H1 (cell line): Measurements from ENCODE around the gene SLC25A22.

Experiments used
- EP300 ChIP-seq, 2 experiments: IDR thresholded peaks; 1 replicate in 1 of 2; 2 replicates in 1 of 2; pipeline ENCODE4 v1.6.1; 2011 to 2012; ENCODE audit warnings: low read depth in 2 of 2, low read length in 2 of 2, mild to moderate bottlenecking in 2 of 2, borderline replicate concordance in 1 of 2, inconsistent platforms in 1 of 2, moderate library complexity in 1 of 2
- JUND ChIP-seq: IDR thresholded peaks from 2 replicates; pipeline ENCODE4 v1.6.1; 2011; ENCODE audit warnings: mild to moderate bottlenecking, improper control_type of control experiment, low read length
- POLR2A ChIP-seq, 2 experiments: IDR thresholded peaks; 1 replicate in 1 of 2; 2 replicates in 1 of 2; pipeline ENCODE4 v1.6.1; 2011; ENCODE audit warnings: low read depth in 2 of 2, low read length in 2 of 2, mild to moderate bottlenecking in 2 of 2; ENCODE audit errors: control extremely low read depth in 1 of 2
- POLR2AphosphoS5 ChIP-seq: IDR thresholded peaks from 2 replicates; pipeline ENCODE4 v1.6.1; 2011; ENCODE audit warnings: low read depth, low read length
- YY1 ChIP-seq: IDR thresholded peaks from 2 replicates; pipeline ENCODE4 v1.6.1; 2011; ENCODE audit warnings: low read depth, mild to moderate bottlenecking, low read length
- TF ChIP-seq, protein P1 (sequence below), 3 experiments: IDR thresholded peaks; 1 replicate in 2 of 3; 2 replicates in 1 of 3; pipeline versions ENCODE4 v1.5.1 to v1.6.1; 2011; ENCODE audit warnings: low read length in 3 of 3, mild to moderate bottlenecking in 3 of 3, inconsistent platforms in 2 of 3, low read depth in 1 of 3, moderate library complexity in 1 of 3; ENCODE audit not compliant: insufficient read depth in 1 of 3; ENCODE audit errors: control extremely low read depth in 1 of 3

DNA sequence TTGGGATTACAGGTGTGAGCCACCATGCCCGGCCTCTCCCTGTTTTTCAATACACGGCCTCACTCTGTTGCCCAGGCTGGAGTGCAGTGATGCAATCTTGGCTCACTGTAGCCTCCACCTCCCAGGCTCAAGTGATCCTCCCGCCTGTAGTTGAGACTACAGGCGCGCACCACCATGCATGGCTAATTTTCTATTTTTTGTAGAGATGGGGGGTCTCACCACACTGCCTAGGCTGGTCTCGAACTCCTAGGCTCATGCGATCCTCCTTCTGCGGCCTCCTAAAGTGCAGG, 32.3 kb downstream of the SLC25A22 start:
- TF ChIP-seq, protein P1, sequence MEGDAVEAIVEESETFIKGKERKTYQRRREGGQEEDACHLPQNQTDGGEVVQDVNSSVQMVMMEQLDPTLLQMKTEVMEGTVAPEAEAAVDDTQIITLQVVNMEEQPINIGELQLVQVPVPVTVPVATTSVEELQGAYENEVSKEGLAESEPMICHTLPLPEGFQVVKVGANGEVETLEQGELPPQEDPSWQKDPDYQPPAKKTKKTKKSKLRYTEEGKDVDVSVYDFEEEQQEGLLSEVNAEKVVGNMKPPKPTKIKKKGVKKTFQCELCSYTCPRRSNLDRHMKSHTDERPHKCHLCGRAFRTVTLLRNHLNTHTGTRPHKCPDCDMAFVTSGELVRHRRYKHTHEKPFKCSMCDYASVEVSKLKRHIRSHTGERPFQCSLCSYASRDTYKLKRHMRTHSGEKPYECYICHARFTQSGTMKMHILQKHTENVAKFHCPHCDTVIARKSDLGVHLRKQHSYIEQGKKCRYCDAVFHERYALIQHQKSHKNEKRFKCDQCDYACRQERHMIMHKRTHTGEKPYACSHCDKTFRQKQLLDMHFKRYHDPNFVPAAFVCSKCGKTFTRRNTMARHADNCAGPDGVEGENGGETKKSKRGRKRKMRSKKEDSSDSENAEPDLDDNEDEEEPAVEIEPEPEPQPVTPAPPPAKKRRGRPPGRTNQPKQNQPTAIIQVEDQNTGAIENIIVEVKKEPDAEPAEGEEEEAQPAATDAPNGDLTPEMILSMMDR (IDR thresholded peaks at IDR 0.05; ENCODE audit: control extremely low read depth in 1 of 3, insufficient read depth in 1 of 3, low read depth in 1 of 3, low read length in 3 of 3) = no peak
- TF ChIP-seq YY1 (no peak), POLR2AphosphoS5 (no peak), EP300 (IDR thresholded peaks at IDR 0.05; ENCODE audit: borderline replicate concordance in 1 of 2, low read depth in 2 of 2, low read length in 2 of 2) (no peak), JUND (no peak), POLR2A (IDR thresholded peaks at IDR 0.05; ENCODE audit: control extremely low read depth in 1 of 2, low read depth in 2 of 2, low read length in 2 of 2) (no peak)
